Neural cell (in vitro differentiated cells): ENCODE data around the gene PTPRD. TPM values are rescaled to one million over a fixed set of nuclear protein-coding genes. Genes with fewer than 3 reads are reported as not detected.

Experiments used
- H2AFZ ChIP-seq: fragments of 200-600, 300-800 bp; sonication (generic), shearing (Covaris generic); 2 replicates; pipeline ENCODE4 v1.6.0; 2014; ENCODE audit warnings: low read depth, mild to moderate bottlenecking, antibody characterized with exemption, low read length, moderate library complexity
- H3F3A ChIP-seq: fragments of 200-600 bp; shearing (Covaris generic); 2 replicates; pipeline ENCODE4 v1.6.1; 2016; ENCODE audit warnings: mild to moderate bottlenecking, moderate library complexity, mixed read lengths, antibody characterized with exemption, low read length; ENCODE audit not compliant: insufficient read depth, poor library complexity, severe bottlenecking
- H3K27ac ChIP-seq: fragments of 200-600, 300-800 bp; sonication (generic), shearing (Covaris generic); 2 replicates; pipeline ENCODE4 v1.5.1; 2014; ENCODE audit warnings: mild to moderate bottlenecking, low read length, moderate library complexity
- H3K27me3 ChIP-seq: fragments of 300-800, 200-600 bp; sonication (generic), shearing (Covaris generic); 2 replicates; pipeline ENCODE4 v1.6.0; 2014; ENCODE audit warnings: mild to moderate bottlenecking, low read depth, low read length, moderate library complexity; ENCODE audit not compliant: insufficient read depth
- H3K36me3 ChIP-seq: fragments of 300-800, 200-600 bp; sonication (generic), shearing (Covaris generic); 2 replicates; pipeline ENCODE4 v1.5.1; 2014; ENCODE audit warnings: mild to moderate bottlenecking, antibody characterized with exemption, low read length, moderate library complexity; ENCODE audit not compliant: insufficient read depth
- H3K4me2 ChIP-seq: fragments of 300-800, 200-600 bp; sonication (generic), shearing (Covaris generic); 2 replicates; pipeline ENCODE4 v1.6.0; 2014; ENCODE audit warnings: mild to moderate bottlenecking, low read length
- H3K4me3 ChIP-seq: fragments of 300-800, 200-600 bp; sonication (generic), shearing (Covaris generic); 2 replicates; pipeline ENCODE4 v1.5.1; 2014; ENCODE audit warnings: mild to moderate bottlenecking, low read length, moderate library complexity
- H3K79me2 ChIP-seq: fragments of 200-600 bp; shearing (Covaris generic); replicated peaks from 2 replicates; pipeline ENCODE4 v1.6.0; 2014; ENCODE audit warnings: mild to moderate bottlenecking, low read length, moderate library complexity; ENCODE audit not compliant: insufficient read depth
- H3K9ac ChIP-seq: fragments of 300-800, 200-600 bp; sonication (generic), shearing (Covaris generic); 2 replicates; pipeline ENCODE4 v1.6.1; 2016; ENCODE audit warnings: mild to moderate bottlenecking, low read length, mixed read lengths
- H3K9me2 ChIP-seq: fragments of 200-600 bp; shearing (Covaris generic); 2 replicates; pipeline ENCODE4 v1.6.1; 2016; ENCODE audit warnings: mild to moderate bottlenecking, low read length, mixed read lengths; ENCODE audit not compliant: insufficient read depth
- H3K9me3 ChIP-seq: fragments of 200-600, 300-800 bp; sonication (generic), shearing (Covaris generic); 2 replicates; pipeline ENCODE4 v1.6.1; 2016; ENCODE audit warnings: mild to moderate bottlenecking, mixed run types, low read length, moderate library complexity, mixed read lengths
- H4K20me1 ChIP-seq: fragments of 200-600 bp; shearing (Covaris generic); 2 replicates; pipeline ENCODE4 v1.6.1; 2016; ENCODE audit warnings: mild to moderate bottlenecking, mixed run types; ENCODE audit not compliant: insufficient read depth
- CTCF ChIP-seq: fragments of 450-650 bp; IDR thresholded peaks from 2 replicates; pipeline ENCODE4 v1.5.1; 2014; ENCODE audit warnings: antibody characterized with exemption, mild to moderate bottlenecking, moderate library complexity; ENCODE audit not compliant: poor library complexity, severe bottlenecking
- EP300 ChIP-seq: fragments of 450-650 bp; conservative IDR thresholded peaks from 2 replicates; pipeline ENCODE4 v1.6.1; 2014; ENCODE audit warnings: antibody characterized with exemption, mild to moderate bottlenecking, moderate library complexity; ENCODE audit not compliant: poor library complexity, severe bottlenecking
- EZH2 ChIP-seq: fragments of 200-600, 300-800 bp; shearing (Covaris generic), sonication (generic); IDR thresholded peaks from 2 replicates; pipeline ENCODE4 v1.6.1; 2014; ENCODE audit warnings: antibody characterized with exemption, low read length, borderline replicate concordance, mild to moderate bottlenecking; ENCODE audit not compliant: insufficient read depth, poor library complexity, severe bottlenecking
- MXI1 ChIP-seq: fragments of 450-650 bp; conservative IDR thresholded peaks from 2 replicates; pipeline ENCODE4 v1.6.1; 2014; ENCODE audit warnings: antibody characterized with exemption, mild to moderate bottlenecking; ENCODE audit not compliant: poor library complexity, severe bottlenecking
- POLR2AphosphoS5 ChIP-seq: IDR thresholded peaks from 2 replicates; pipeline ENCODE4 v1.6.1; 2012
- RAD21 ChIP-seq: fragments of 450-650 bp; conservative IDR thresholded peaks from 2 replicates; pipeline ENCODE4 v1.6.1; 2014; ENCODE audit warnings: antibody characterized with exemption, mild to moderate bottlenecking, moderate library complexity
- REST ChIP-seq: IDR thresholded peaks from 2 replicates; pipeline ENCODE4 v1.6.1; 2012; ENCODE audit warnings: borderline replicate concordance
- SMC3 ChIP-seq: fragments of 450-650 bp; conservative IDR thresholded peaks from 2 replicates; pipeline ENCODE4 v1.6.1; 2014; ENCODE audit warnings: antibody characterized with exemption, mild to moderate bottlenecking, moderate library complexity; ENCODE audit not compliant: poor library complexity
- TAF1 ChIP-seq: IDR thresholded peaks from 2 replicates; pipeline ENCODE4 v1.6.1; 2012; ENCODE audit warnings: low read depth
- polyA plus RNA-seq: library from polyadenylated mRNA; depleted of rRNA; stranded (reverse); fragments of >200 nt; gene quantifications from 2 replicates; pipeline ENCODE4 v1.2.3, GENCODE V29; 2014

Gene PTPRD
- polyA plus RNA-seq, 1 donor from 2014 or later, result 143 TPM

- H3K4me2 ChIP-seq, result no peak overlapping the region
- TF ChIP-seq POLR2AphosphoS5, result no peak
- TF ChIP-seq EZH2, result no peak
- no peak for TF ChIP-seq TAF1
- TF ChIP-seq MXI1, result no peak
- TF ChIP-seq REST, result no peak
- no peak overlapping the region for H3K4me3 ChIP-seq
- H3K9me2 ChIP-seq, result no peaks in the 10 kb centered on the region
- no peaks in the 10 kb centered on the region for H3K9me3 ChIP-seq
- H3K27ac ChIP-seq, result no peak overlapping the region
- no peak overlapping the region for H2AFZ ChIP-seq
- H3K27me3 ChIP-seq, result no peaks in the 10 kb centered on the region
- peaks cover 19% of the 10 kb centered on the region for H3K79me2 ChIP-seq
- no peak overlapping the region for H3K9ac ChIP-seq
- no peaks in the 10 kb centered on the region for H4K20me1 ChIP-seq
- no peaks in the 10 kb centered on the region for H3K36me3 ChIP-seq
- no peaks in the 10 kb centered on the region for H3F3A ChIP-seq
Measured at GRCh38 chr9:8696516-8696915, 1916.3 kb downstream of the PTPRD start.

GRCh38 chr9:8694983-8695588 lies 1917.7 kb downstream of the PTPRD start:
- Histone ChIP-seq H3K9me2 (no peaks in the 10 kb centered on the region), H3K9ac (peak overlapping the region; percentile 18), H3K79me2 (peaks cover 18% of the 10 kb centered on the region), H3K9me3 (no peaks in the 10 kb centered on the region), H4K20me1 (no peaks in the 10 kb centered on the region), H3K4me2 (peak overlapping the region; percentile 15), H3K36me3 (no peaks in the 10 kb centered on the region), H3K27me3 (no peaks in the 10 kb centered on the region), H3K4me3 (no peak overlapping the region), H3F3A (no peaks in the 10 kb centered on the region), H2AFZ (no peak overlapping the region), H3K27ac (peak overlapping the region; percentile 85)
- TF ChIP-seq EP300 (no peak), SMC3 (no peak), CTCF (no peak), EZH2 (no peak), TAF1 (no peak), POLR2AphosphoS5 (no peak), MXI1 (no peak), RAD21 (no peak), REST (no peak)
